Cortex of kidney (tissue), 1 donor: ENCODE data around the gene TPK1.
"Not testable (repeated sequence)": the region's sequence is repeated elsewhere in the genome, so short reads cannot be mapped to it uniquely, and the experiment has no call there.

Source experiments
- DNase-seq: peaks from one replicate; lab custom pipeline; 2025; lab: John Stamatoyannopoulos, UW

The TPK1 gene

GRCh38 chr7:144629598-144629997, 206.3 kb downstream of the TPK1 start:
- no peak for DNase-seq

- DNase-seq, result no peak
These were observed 206.8 kb downstream of the TPK1 start for GRCh38 chr7:144629011-144629410.

DNA sequence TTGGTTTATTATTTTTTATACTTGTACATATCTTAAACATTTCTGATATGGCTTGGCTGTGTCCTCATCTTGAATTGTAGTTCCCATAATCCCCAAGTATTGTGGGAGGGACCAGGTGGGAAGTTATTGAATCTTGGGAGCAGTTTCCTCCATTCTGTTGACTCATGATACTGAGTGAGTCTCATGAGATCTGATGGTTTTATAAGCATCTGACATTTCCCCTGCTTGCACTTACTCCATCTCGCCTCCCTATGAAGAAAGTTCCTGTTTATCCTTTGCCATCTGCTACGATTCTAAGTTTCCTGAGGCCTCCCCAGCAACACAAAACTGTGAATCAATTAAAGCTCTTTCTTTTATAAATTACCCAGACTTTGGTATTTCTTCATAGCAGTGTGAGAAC, 207.7 kb downstream of the TPK1 start:
- no peak for DNase-seq

GRCh38 chr7:144622745-144623144, 213.1 kb downstream of the TPK1 start:
- no peak for DNase-seq

DNA sequence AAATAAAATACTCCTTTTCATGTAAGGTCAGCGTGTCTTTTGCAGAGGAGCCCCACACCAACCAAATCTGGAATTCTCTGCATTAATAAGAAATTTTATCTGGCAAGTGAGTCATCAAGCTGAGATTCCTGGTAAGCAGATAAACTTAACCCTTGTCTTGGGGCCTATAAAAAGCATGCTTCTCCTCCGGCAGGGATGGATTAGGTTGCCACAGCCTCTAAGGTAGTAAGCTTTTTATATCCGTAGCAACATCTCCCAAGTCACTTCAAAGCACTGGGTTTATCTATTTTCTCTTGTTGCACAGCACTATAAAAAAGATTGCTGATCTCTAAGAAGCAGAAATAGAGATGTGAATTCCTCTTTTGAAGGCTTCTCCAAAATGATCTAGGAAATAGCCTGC, 229.6 kb downstream of the TPK1 start:
- DNase-seq, result no peak

DNA sequence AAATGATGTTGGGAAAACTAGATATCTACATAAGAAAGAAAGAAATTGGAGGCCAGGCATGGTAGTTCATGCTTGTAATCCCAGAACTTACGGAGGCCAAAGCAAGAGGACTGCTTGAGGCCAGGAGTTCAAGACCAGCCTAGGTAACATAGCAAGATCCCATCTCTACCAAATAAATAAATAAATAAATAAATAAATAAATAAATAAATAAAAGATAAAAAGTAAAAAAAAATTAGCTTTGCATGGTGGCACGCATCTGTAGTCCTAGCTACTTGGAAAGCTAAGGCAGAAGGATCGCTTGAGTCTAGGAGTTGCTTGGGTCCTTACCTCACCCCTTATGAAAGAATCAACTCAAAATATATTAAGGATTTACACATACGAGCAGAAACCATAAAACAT, 238.9 kb downstream of the TPK1 start:
- no peak for DNase-seq

GRCh38 chr7:144594580-144594979, 241.3 kb downstream of the TPK1 start:
- DNase-seq, result no peak

DNA sequence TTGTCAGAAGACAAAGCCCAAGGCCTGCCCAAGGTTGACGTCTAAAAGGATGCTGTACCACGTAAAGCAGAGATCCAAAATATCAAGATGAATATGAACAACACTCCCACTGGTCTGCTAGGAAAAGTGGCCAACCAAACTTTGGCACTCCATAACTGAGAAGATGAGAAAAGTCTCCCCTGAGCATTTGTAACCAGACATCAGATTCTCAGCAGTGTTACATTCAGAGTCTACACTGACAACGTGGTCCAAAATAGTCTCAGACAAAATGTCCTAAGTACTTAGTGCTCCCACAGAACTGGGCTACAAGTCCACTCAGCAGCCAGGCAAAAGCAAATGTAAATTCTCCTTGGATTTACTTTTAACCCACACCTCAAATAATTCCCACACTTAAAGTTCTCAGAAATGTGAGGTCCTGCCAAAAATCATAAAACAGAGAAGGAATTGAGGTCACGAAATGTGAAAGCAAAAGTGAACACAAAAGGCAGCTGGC, 247.2 kb downstream of the TPK1 start:
- no peak for DNase-seq

DNA sequence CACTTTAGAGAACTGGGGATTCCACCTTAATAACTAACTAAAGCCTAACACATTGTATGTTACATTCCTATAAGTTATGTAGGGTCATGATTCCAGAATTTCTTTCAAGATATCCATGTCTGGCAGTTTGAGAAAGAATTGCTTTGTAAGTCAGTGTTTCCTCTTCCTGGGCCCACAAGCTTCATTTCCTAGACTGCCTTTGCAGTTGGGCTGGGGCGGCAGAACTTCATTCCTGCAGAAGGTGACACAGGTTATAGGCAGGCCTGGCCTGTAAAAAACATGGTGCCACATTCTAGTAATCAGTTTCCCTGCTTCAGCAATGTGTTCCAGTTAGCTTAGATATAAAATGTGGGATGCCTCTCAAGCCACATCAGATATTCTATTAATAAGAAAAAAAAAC, 248.2 kb downstream of the TPK1 start:
- no peak for DNase-seq

DNA sequence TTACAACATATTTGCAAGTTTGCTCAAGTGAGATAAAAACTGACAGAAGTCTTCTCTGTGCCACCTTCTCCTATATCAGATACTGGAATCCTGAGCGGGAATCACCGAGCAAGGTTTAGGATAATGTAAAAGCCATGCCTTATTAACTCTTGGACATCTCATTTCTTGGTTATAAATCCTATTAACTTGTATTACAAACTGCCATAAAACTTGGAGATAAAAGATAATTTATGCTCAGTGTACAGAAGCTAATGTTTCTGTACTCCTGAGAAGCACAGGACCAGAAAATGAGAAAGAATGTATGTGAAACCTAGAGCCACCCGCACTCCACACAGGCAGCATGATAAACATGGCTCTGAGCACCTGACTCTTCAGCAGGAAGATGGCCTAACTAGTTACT, 251.1 kb downstream of the TPK1 start:
- DNase-seq, result no peak

GRCh38 chr7:144579687-144580086, 256.2 kb downstream of the TPK1 start:
- DNase-seq, result no peak

DNA sequence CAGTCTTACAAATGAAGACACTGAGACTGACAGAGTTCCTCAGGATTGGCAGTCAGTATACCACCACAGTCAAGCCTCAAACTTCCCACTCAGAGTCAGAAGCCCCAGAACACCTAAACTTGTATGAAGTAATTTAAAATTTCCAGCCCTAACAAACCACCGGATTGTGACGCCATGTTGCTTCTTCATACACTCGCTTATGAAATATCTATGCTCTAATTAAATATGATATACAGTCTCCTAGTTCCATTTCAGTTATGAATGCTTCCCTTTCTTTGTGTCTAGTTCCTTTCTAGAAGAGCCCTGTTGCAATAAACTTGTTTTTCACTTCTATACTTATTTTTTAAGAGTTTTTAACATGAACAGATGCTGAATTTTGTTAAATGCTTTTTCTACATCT, 260.4 kb downstream of the TPK1 start:
- no peak for DNase-seq

- not testable (repeated sequence) for DNase-seq
These were observed 261.1 kb downstream of the TPK1 start for GRCh38 chr7:144574753-144575152.

- DNase-seq, result no peak
These were observed 267.6 kb downstream of the TPK1 start for GRCh38 chr7:144568233-144568632.

DNA sequence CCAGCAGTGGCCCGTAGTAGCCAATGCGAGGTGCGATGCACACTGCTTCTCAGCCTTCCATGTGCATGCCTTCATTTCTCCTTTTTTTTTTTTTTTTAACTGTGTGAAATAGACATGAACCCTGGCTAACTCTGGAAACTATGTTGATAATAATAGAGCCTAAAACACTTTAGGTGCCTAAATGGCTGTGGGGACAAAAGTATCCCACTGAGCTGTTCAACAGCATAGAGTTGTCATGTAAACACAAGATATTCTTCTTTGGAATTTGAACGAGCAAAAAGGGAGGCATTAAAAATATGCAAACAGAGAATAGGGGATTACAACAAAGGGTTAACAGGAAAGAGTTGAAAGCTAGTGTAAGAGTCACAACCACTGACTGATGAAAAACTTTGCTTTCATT, 270.3 kb downstream of the TPK1 start:
- DNase-seq, result no peak

GRCh38 chr7:144549861-144550260, 286.0 kb downstream of the TPK1 start:
- no peak for DNase-seq

- DNase-seq, result no peak
These were observed 287.3 kb downstream of the TPK1 start for GRCh38 chr7:144548556-144548955.

GRCh38 chr7:144547888-144548287, 288.0 kb downstream of the TPK1 start:
- DNase-seq, result no peak

DNA sequence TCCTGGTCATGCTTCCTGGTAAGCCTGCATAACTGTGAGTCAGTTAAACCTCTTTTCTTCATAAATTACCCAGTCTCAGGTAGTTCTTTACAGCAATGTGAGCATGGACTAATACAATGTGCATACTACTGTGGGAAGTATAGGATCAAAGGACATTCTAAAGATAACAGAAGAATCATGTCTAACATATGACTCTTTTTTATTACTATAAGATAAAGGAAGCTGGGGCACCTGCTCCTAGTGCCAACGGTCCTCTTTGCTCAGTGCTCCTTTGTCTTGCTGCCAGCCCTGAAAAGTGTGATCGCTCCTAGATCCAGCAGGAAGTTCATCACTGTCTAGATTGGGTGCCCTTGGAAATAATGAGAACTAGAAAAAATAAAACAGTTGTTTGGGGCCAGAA, 289.1 kb downstream of the TPK1 start:
- no peak for DNase-seq

GRCh38 chr7:144545330-144545729, 290.5 kb downstream of the TPK1 start:
- no peak for DNase-seq

- DNase-seq, result no peak
These were observed 301.0 kb downstream of the TPK1 start for GRCh38 chr7:144534655-144535395.

GRCh38 chr7:144534196-144534595, 301.7 kb downstream of the TPK1 start:
- no peak for DNase-seq

DNA sequence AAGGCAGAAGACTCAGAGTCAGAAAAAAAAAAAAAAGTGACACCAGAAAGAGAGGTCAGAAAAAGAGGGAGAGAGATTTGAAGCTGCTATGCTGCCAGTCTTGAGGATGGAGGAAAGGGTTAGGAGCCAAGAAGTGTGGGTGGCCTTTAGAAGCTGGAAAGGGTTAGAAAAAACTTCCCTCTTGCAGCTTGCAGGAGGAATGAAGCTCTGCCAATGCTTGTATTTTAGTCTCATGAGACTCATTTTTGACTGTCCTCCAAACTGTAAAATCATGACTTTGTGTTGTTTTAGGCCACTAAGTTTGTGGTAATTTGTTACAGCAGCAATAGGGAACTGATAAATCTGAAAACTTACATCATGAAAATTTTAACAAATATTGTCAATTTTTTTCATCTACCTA, 304.7 kb downstream of the TPK1 start:
- no peak for DNase-seq

DNA sequence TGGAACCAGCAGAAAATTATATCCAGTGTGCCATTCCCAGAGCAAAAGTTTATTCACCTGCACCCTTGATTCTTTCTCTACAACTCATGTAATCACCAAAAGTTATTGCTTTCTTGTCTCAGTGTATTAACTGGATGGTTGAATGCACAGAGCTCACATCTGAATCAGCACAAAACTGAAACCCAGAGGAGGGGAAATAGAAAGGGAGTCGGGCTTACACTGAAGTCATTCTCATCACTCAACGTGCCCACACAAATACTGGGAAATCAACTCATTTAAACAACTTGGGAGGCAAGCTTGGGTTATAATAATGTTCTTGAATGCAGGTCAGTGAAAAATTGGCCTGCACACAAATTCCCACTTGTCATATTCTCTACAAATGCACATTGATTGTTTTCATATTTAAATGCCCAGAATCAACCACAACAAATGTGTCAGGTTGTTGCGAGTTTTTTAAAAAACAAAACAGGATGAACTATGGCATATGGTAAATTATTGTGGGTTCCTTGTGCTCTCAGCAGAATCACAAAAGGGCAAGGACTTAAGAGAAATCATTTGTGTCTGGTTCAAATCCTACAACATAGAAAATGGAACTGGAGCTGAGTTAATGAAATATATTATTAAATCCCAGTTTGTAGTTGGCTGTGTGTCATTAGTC, 306.5 kb downstream of the TPK1 start:
- no peak for DNase-seq
